ENCODE results near the gene DCDC1.

DCDC1 gene

DNA sequence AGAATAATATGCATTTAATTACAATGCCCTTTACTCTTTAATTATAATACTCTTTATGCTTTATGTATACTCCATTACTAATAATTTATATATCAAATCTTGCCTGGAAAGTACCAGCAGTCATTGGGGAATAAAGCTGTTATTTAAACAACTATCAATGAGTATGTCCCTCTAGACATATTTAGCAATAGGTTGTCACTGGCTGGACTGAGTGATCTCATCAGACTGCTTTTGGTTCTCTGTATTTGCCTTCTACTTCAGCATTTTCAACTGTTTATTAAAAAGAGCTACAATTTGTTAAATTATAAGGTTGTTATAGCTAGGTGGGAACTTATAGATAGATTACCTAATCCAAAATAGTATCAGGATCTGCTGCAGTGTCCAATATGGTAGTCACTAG is 267.2 kb downstream of the DCDC1 start:
- no peak for DNase-seq (ENCODE audit: low read depth)
- TF ChIP-seq, protein P1, sequence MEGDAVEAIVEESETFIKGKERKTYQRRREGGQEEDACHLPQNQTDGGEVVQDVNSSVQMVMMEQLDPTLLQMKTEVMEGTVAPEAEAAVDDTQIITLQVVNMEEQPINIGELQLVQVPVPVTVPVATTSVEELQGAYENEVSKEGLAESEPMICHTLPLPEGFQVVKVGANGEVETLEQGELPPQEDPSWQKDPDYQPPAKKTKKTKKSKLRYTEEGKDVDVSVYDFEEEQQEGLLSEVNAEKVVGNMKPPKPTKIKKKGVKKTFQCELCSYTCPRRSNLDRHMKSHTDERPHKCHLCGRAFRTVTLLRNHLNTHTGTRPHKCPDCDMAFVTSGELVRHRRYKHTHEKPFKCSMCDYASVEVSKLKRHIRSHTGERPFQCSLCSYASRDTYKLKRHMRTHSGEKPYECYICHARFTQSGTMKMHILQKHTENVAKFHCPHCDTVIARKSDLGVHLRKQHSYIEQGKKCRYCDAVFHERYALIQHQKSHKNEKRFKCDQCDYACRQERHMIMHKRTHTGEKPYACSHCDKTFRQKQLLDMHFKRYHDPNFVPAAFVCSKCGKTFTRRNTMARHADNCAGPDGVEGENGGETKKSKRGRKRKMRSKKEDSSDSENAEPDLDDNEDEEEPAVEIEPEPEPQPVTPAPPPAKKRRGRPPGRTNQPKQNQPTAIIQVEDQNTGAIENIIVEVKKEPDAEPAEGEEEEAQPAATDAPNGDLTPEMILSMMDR (conservative IDR thresholded peaks at IDR 0.05; ENCODE audit: low read length), result no peak
- H3K4me3 ChIP-seq (ENCODE audit: low read length), result no peak overlapping the region

DNA sequence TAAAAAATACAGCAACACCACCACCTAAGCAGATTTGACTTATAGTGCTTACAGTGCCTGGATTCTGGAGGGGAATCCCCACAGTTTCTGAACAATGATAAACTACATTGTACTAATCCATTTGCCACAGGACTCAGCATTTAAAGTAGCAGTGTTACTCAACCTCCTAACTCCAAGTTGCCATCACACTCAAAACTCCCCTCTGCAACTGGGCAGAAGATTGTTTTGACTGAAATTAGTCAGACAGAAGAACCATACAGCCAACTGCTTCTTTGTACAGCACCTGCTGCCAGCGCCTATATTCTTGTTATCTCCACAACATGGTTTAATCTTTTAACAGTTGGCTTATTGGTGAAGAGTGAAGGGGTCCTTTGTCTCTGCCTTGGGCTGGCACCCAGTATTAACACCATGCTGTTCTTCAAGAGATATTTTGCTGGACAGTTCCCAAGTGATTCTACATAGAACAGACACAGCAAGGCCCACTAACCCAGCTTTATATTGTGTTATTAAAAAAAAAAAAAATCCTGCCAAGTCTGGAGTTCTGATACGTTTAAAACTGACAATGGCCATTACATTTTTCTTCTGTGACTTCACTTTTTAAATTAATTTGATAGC is 273.2 kb downstream of the DCDC1 start:
- H3K4me3 ChIP-seq (ENCODE audit: low read length), result no peak overlapping the region
- DNase-seq (ENCODE audit: low read depth), result no peak
- TF ChIP-seq, protein P1 (conservative IDR thresholded peaks at IDR 0.05; ENCODE audit: low read length), result no peak

DNA sequence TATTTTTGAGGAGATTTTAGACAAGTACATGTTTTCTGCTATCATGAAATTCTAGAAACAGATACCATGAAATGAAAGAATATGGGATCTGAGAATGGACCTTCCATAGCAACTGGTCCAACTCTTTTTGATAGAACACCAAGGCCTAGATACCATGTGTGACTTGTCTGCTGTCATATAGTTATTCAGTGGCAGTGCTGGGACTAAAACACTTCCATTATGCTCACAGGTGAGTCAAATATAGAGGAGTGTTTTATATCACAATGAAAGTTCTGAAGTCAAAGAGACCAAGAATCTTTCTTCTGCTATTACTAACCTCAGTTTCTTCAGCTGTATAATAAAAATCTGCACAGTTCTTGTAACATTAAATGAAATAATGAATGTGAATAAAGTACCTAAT is 276.9 kb downstream of the DCDC1 start:
- DNase-seq (ENCODE audit: low read depth), result no peak
- no peak overlapping the region for H3K4me3 ChIP-seq (ENCODE audit: low read length)
- TF ChIP-seq, protein P1 (conservative IDR thresholded peaks at IDR 0.05; ENCODE audit: low read length), result no peak

DNA sequence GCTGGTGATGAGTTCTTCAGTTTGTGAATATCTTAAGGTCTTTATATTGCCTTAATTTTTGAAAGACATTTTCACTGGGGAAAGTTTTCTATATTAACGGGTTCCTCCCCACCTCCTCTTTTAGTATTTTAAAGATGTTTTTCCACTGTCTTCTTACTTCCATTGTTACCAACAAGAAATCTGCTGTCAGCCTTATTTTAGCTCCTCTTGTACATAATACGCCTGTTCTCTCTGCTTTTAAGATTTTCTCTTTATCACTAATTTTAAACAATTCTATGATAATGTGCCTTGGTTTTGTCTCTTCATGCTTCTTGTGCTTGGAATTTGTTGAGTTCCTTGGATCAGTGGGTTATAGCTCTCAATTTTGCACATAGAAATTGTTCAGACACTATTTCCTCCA is 280.4 kb downstream of the DCDC1 start:
- no peak overlapping the region for H3K4me3 ChIP-seq (ENCODE audit: low read length)
- TF ChIP-seq, protein P1 (conservative IDR thresholded peaks at IDR 0.05; ENCODE audit: low read length), result no peak
- DNase-seq (ENCODE audit: low read depth), result no peak

DNA sequence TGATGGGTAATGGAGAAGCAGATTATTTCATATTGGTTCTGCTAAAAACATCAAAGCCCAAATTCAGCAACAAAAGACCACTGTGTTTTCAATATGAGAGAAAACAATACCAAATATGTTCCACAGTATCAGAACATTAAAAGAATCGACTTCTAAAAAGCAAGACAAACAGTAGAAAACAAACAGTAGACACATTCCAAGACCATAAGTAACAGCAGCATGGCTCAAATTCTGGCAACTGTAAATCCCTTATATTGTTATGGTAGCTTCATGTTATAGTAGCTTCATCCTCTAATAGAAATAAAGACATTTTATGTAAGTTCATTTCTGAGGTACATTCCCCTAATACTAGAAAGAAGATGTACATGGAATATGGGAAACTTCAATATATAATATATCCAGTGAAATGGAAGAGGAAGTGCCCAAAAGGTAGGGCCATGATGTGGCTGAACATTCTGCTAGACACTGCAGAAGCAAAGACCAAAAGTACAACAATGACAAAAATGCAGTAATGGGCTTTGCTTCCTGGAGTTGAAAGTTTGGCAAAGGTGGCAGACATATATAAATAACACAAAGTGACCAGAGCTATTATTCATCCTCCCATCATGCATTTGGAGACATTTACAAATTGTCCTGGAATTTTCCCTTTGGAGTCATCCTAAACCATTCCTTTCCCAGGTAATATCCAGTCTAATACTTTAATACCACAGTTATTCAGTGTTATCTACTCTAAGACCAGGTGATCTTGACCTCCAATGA is 299.9 kb downstream of the DCDC1 start:
- TF ChIP-seq, protein P1 (conservative IDR thresholded peaks at IDR 0.05; ENCODE audit: low read length), result no peak
- peak; percentile 5 for DNase-seq (ENCODE audit: low read depth)
- H3K4me3 ChIP-seq (ENCODE audit: low read length), result no peak overlapping the region

DNA sequence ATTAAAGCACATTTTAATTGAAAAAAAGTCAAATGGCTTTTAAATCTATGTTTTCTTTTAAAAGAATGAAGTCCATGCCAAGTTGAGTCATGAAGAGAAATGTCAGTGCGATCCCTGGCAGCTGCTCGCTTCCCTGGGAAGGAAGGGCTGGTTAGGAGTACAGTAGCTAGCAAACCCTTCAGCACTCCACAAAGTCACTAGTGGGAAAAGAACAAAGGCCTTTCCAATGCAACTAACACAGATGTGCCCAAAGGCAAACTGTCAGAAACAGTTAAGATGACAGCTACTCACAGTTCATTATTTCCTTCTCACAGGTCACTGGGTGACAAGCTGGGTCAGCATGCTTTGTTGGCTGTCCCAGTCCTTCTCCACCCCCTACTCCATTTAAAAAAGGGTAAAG is 308.7 kb downstream of the DCDC1 start:
- H3K4me3 ChIP-seq (ENCODE audit: low read length), result no peak overlapping the region
- TF ChIP-seq, protein P1 (conservative IDR thresholded peaks at IDR 0.05; ENCODE audit: low read length), result no peak
- DNase-seq (ENCODE audit: low read depth), result peak; percentile 21

DNA sequence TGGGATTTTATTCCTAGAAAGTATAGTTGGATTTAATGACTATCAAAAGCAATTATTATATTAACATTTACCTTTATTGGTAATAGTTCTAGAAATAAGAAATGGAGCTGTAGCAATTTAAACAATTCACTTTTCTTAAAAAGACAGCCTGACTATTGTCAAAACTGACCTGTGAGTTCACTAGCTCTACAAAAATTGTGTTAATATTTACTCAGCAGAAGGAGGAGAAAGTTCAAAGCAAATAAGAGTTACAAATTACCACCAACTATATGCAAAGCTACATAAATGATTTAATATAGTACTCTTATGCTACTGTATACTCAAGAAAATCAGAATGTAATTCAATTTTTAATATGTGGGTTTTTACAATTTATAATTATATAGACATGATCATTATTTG is 310.0 kb downstream of the DCDC1 start:
- no peak for DNase-seq (ENCODE audit: low read depth)
- TF ChIP-seq, protein P1 (conservative IDR thresholded peaks at IDR 0.05; ENCODE audit: low read length), result no peak
- no peak overlapping the region for H3K4me3 ChIP-seq (ENCODE audit: low read length)
